Activated T-cell treated with anti-CD3 and anti-CD28 coated beads, Interleukin-2, amount 50 U/mL, for 72 hours (primary cell): ENCODE results near the gene NVL. TPM values are rescaled to one million over a fixed set of nuclear protein-coding genes. Genes with fewer than 3 reads are reported as not detected.

Experiments used
- ATAC-seq, 2 donors: fragments of 150-1000 bp; cut with Tn5 transposase; replicated peaks in 1 of 2; 2 replicates each; pipeline ENCODE4 v1.10.0; 2021; ENCODE audit warnings: moderate library complexity in 2 of 2, mild to moderate bottlenecking in 1 of 2
- DNase-seq, 2 donors: peaks; one replicate each; pipeline ENCODE4 v3.0.0; 2021 to 2022; ENCODE audit warnings: mixed read lengths in 1 of 2
- H3K27ac Mint-ChIP-seq: one replicate; pipeline ENCODE4 v1.8.0; 2022; ENCODE audit warnings: mild to moderate bottlenecking, moderate library complexity, mixed read lengths
- H3K27me3 Mint-ChIP-seq: one replicate; pipeline ENCODE4 v1.8.0; 2022; ENCODE audit warnings: low read depth, mixed read lengths
- H3K36me3 Mint-ChIP-seq, 2 donors: one replicate each; pipeline ENCODE4 v1.8.0; 2022; ENCODE audit warnings: mixed read lengths in 2 of 2, mild to moderate bottlenecking in 1 of 2; ENCODE audit not compliant: insufficient read depth in 2 of 2
- H3K4me1 Mint-ChIP-seq: one replicate; pipeline ENCODE4 v1.8.0; 2022; ENCODE audit warnings: low read depth, mixed read lengths
- H3K4me3 Mint-ChIP-seq, 2 donors: one replicate each; pipeline ENCODE4 v1.8.0; 2022; ENCODE audit warnings: mild to moderate bottlenecking in 2 of 2, mixed read lengths in 2 of 2, moderate library complexity in 2 of 2
- H3K9me3 Mint-ChIP-seq, 2 donors: one replicate each; pipeline ENCODE4 v1.8.0; 2022; ENCODE audit warnings: mixed read lengths in 2 of 2
- total RNA-seq, 2 donors: library from RNA; stranded (reverse); gene quantifications; one replicate each; pipeline ENCODE4 v1.2.3, GENCODE V29; 2022

NVL gene
- total RNA-seq = 10 to 100 TPM; 39.0 to 51.7 TPM

GRCh38 chr1:224329842-224330753 lies at the start of gene NVL:
Gene NVL (minus strand): TSS chr1:224330172. CDS start chr1:224330127, 45 bp downstream.
- DNase-seq (peak; percentile 84 to 85), ATAC-seq (peak; percentile 86 to 88)
- H3K27ac Mint-ChIP-seq = peak within 1 kb of the TSS; percentile 99
- H3K9me3 Mint-ChIP-seq = no peaks in the 10 kb centered on the region
- H3K4me3 Mint-ChIP-seq = peak within 1 kb of the TSS; percentile 91 to 95
- H3K36me3 Mint-ChIP-seq = peaks cover 0 to 2% of the 10 kb centered on the region in 2 donors
- no peaks in the 10 kb centered on the region for H3K27me3 Mint-ChIP-seq
- peaks cover 60% of the 10 kb centered on the region for H3K4me1 Mint-ChIP-seq

DNA sequence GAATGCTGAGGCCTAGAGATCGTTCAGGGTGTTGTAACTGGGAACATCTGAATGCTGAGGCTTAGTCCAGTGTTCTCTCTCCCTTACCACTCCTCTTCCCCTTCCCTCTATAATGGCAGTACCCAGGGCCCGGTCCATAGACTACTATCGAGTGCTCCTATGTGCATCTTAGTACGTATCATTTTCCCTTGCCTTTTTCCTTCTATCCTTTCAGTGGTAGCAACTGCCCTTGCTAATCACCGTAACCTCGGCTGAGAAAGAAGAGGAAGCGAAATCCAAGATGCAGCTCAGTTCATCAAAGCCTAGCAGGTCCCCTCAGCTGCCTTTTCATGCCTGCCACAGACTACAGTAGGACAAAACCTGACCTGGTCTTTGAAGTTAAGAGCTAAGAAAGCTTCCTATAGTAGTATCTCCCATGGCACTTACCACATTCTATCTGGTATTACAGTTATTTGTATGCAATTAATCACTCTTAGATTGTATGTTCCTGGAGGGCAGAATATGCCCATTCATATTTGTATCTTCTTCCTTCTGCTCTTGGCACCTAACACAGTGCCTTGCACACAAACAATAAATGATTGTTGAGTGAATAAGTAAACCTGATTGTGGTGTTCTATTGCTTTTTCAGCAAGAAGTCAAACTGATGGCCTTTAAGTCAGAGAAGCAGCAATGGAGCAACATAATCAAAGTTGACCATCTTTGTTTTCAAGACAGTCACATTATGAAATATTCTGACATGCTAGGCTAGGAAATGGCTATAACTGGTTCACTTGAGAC lies 49.1 kb upstream of the NVL start:
- ATAC-seq (no peak), DNase-seq (no peak)
- Mint-ChIP-seq H3K4me3 (peak overlapping the region in 1 of 2 donors; percentile 64), H3K36me3 (peaks cover 7 to 26% of the 10 kb centered on the region in 2 donors), H3K27ac (no peak overlapping the region), H3K27me3 (no peaks in the 10 kb centered on the region), H3K9me3 (no peaks in the 10 kb centered on the region), H3K4me1 (peaks cover 91% of the 10 kb centered on the region)

DNA sequence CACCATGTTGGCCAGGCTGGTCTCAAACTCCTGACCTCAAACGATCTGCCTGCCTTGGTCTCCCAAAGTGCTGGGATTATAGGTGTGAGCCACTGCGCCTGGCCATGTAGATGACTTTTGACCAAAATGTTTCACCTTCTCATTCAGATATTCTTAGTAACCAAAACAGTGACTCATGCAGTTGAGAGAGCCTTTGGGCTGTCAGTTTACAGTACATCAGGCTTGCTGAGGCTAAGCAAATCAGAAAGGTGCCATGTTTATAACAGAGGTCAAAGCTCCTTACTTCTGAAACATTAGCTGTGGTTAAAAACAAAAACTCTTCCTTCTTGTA lies 47.7 kb upstream of the NVL start:
- no peaks in the 10 kb centered on the region for H3K27me3 Mint-ChIP-seq
- ATAC-seq (peak; percentile 73 to 77), DNase-seq (peak; percentile 37 to 60)
- peaks cover 10 to 32% of the 10 kb centered on the region in 2 donors for H3K36me3 Mint-ChIP-seq
- no peaks in the 10 kb centered on the region for H3K9me3 Mint-ChIP-seq
- H3K4me1 Mint-ChIP-seq = peaks cover 96% of the 10 kb centered on the region
- H3K4me3 Mint-ChIP-seq = peak overlapping the region; percentile 62 to 73
- peak overlapping the region; percentile 78 for H3K27ac Mint-ChIP-seq

- H3K4me3 Mint-ChIP-seq = peak overlapping the region in 1 of 2 donors; percentile 20
- H3K9me3 Mint-ChIP-seq = no peaks in the 10 kb centered on the region
- H3K4me1 Mint-ChIP-seq = peaks cover 89% of the 10 kb centered on the region
- peak in 1 of 2 donors; percentile 20 for DNase-seq
- H3K27ac Mint-ChIP-seq = peak overlapping the region; percentile 26
- peaks cover 16 to 45% of the 10 kb centered on the region in 2 donors for H3K36me3 Mint-ChIP-seq
- H3K27me3 Mint-ChIP-seq = no peaks in the 10 kb centered on the region
- peak; percentile 29 to 37 for ATAC-seq
Observed at GRCh38 chr1:224375059-224375458, 45.1 kb upstream of the NVL start.

DNA sequence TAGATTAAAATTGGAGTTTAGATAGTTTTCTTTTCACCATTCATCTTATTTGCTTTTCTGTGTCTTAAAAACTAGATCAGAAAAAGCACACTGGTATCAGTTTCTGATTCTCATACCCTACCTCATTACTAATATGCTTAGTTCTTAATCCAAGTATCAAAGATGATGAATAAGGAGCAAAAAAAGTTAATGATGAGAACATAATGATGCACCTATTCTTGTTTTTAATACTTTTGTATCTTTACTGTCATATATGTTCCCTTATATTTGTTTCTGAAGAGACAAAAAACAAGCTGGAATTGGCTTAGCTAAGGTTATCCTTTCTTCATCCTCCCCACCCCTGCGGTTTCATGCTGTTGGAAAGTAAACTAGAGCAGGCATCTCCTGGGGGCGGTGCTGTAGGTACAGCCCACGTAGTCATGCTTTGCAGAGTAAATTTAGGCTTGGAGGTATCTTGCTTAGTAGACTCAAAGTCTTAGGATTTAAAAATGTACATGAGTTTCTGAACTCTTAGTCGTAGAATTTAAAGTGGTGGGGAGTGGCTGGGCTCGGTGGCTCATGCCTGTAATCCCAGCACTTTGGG lies 43.1 kb upstream of the NVL start:
- ATAC-seq = peak in 1 of 2 donors; percentile 18
- Mint-ChIP-seq H3K4me1 (peaks cover 90% of the 10 kb centered on the region), H3K36me3 (peaks cover 13 to 53% of the 10 kb centered on the region in 2 donors), H3K27ac (peak overlapping the region; percentile 54), H3K27me3 (no peaks in the 10 kb centered on the region), H3K4me3 (peak overlapping the region; percentile 11 to 43), H3K9me3 (no peaks in the 10 kb centered on the region)
- no peak for DNase-seq

- Mint-ChIP-seq H3K27ac (peak overlapping the region; percentile 63), H3K4me1 (peaks cover 78% of the 10 kb centered on the region), H3K9me3 (no peaks in the 10 kb centered on the region), H3K27me3 (no peaks in the 10 kb centered on the region), H3K4me3 (peak overlapping the region in 1 of 2 donors; percentile 1), H3K36me3 (peaks cover 12 to 40% of the 10 kb centered on the region in 2 donors)
- ATAC-seq (peak; percentile 83 to 84), DNase-seq (no peak)
Observed at GRCh38 chr1:224368409-224368808, 38.4 kb upstream of the NVL start.

GRCh38 chr1:224359207-224359606 lies 29.2 kb upstream of the NVL start:
- no peak for DNase-seq
- Mint-ChIP-seq H3K4me1 (peaks cover 64% of the 10 kb centered on the region), H3K27me3 (no peaks in the 10 kb centered on the region), H3K36me3 (peaks cover 6 to 26% of the 10 kb centered on the region in 2 donors), H3K4me3 (peak overlapping the region; percentile 1 to 99), H3K9me3 (no peaks in the 10 kb centered on the region), H3K27ac (peak overlapping the region; percentile 6)
- no peak for ATAC-seq

DNA sequence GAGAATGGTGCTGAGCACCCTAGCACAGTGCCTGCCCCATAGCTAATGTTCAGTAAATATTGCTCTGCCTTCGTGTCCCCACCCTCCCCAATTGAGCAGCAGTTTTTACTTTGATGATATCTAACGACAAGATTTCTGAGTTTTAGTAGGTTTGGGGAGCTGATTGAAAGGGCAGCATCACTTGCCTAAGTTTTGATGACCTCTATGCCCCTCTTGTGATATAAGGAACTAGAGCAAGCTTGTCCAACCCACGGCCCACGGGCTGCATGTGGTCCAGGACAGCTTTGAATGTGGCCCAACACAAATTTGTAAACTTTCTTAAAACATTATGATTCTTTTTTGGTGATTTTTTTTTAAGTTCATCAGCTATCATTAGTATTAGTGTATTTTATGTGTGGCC lies 28.3 kb upstream of the NVL start:
- Mint-ChIP-seq H3K36me3 (peaks cover 6 to 20% of the 10 kb centered on the region in 2 donors), H3K27me3 (no peaks in the 10 kb centered on the region), H3K4me3 (peak overlapping the region; percentile 97 to 99), H3K27ac (peak overlapping the region; percentile 97), H3K4me1 (peaks cover 60% of the 10 kb centered on the region), H3K9me3 (no peaks in the 10 kb centered on the region)
- ATAC-seq (no peak), DNase-seq (no peak)

DNA sequence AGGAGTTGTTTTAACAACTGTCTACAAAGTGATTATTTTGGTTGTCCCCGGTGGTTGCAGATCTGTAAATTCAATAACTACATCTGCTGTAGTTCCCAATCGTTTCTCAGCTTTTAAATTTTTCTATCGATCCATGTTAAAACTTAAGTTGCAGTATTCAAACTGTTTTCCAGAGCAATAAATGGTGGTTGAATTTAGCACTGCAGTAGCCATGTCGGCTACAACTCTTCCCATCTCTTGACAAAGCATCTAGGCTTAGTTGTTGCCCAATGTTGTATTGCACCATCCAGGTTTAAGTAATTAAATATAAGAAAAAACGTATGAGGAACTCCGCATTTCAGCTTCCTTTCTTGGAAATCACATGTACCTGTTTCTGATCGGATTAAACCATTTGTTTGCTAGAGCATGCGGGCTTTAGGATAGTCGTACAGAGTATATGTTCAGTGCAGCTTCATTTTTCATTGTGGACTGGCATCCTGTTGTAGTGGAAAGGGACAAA lies 27.7 kb upstream of the NVL start:
- Mint-ChIP-seq H3K9me3 (no peaks in the 10 kb centered on the region), H3K27ac (peak overlapping the region; percentile 97), H3K4me1 (peaks cover 54% of the 10 kb centered on the region), H3K4me3 (peak overlapping the region; percentile 97 to 99), H3K27me3 (no peaks in the 10 kb centered on the region), H3K36me3 (peaks cover 6 to 14% of the 10 kb centered on the region in 2 donors)
- DNase-seq (no peak), ATAC-seq (no peak)

DNA sequence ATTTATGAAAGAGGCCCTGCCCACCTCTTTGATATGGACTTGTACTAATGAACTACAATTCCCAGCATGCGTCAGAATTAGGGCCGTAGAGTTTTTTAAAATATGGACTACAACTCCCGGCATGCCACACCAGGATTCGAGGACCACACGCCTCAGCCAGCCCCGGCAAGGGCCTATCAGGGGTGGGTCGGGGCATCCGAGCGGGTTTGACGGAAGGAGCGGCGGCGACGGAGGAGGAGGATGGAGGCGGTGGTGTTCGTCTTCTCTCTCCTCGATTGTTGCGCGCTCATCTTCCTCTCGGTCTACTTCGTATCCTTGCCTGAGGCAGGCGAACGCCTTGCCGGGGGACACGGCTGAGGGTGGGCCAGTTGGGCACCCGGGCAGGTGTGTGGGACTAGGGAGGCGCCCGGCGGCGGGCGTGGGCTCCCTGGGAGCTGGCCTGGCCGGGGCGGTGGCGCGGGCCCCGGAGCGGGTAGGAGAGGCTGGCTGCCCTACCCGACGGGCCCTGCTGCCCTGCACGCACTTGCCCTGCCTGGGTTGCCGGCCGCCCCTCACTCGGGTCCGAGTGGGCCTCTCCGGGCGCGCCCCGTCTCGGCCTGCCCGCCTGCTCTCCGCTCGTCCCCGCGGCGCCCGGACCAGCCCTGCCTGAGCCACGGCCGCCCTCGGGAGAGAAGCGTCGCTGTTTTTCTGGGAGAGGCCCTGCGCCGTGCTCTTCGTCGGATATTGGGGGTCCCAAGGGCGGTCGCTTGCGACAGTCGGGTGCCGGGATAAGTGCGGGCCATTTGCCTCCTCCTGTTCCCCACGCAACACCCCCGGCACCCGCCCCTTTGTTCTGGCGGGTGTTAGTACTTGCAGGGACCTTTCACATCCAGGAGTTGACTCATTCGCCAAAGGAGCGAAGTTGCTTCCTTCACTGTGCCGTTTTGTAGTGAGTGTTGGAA lies 27.0 kb upstream of the NVL start, which contains the start of gene CNIH4:
Gene CNIH4, plus strand, starts transcription at position 195 of the 941 bp plus-strand sequence. Its CDS starts 46 bp downstream, at position 241.
- H3K27ac Mint-ChIP-seq = peak within 1 kb of the TSS; percentile 97
- DNase-seq = peak; percentile 91 to 95
- H3K4me3 Mint-ChIP-seq = peak within 1 kb of the TSS; percentile 97 to 99
- no peaks in the 10 kb centered on the region for H3K9me3 Mint-ChIP-seq
- peaks cover 6 to 7% of the 10 kb centered on the region in 2 donors for H3K36me3 Mint-ChIP-seq
- peaks cover 47% of the 10 kb centered on the region for H3K4me1 Mint-ChIP-seq
- no peaks in the 10 kb centered on the region for H3K27me3 Mint-ChIP-seq
- peak; percentile 99 to 100 for ATAC-seq

DNA sequence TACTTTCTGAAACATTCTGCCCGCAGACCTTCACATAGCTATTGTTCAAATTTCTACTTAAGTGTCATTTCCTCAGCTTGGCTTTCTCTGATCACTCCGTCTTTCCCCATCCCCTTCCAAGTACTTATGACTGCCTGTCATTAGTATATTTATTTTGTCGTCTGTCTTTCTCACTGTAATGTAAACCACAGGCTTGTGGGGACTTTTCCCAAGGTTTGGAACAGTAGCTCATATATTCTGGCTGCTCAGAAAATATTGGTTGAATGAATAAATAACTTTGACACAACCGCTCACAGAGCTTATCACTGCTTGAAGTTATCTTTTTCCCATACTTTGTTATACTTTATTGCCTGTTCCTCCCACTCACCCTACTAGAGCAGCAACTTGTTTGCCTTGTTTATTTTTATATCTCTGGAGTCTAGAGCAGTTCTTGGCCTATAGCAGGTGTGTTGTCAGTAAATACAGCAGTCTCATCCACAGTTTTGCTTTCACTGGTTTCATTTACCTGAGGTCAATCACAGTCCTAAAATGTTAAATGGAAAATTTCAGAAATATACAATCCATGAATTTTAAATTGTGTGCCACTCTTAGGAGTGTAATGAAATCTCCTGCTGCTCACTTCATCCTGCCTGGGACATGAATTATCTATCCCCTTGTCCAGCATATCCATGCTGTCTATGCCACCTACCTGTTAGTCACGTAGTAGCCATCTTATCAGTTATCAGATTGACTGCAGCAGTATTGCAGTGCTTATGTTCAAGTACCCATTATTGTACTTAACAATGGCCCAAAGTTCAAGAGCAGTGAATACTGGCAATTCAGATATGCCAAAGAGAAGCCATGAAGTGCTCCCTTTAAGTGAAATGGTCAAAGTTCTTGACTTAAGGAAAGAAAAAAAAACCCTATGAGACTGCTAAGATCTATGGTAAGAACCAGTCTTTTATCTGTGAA lies 24.3 kb upstream of the NVL start:
- no peak overlapping the region for H3K4me3 Mint-ChIP-seq
- no peak for ATAC-seq
- peaks cover 6 to 7% of the 10 kb centered on the region in 2 donors for H3K36me3 Mint-ChIP-seq
- H3K27ac Mint-ChIP-seq = no peak overlapping the region
- H3K4me1 Mint-ChIP-seq = peaks cover 32% of the 10 kb centered on the region
- no peak for DNase-seq
- H3K9me3 Mint-ChIP-seq = no peaks in the 10 kb centered on the region
- no peaks in the 10 kb centered on the region for H3K27me3 Mint-ChIP-seq
